ENCODE data around the gene APIP. TPM values are rescaled to one million over a fixed set of nuclear protein-coding genes. Genes with fewer than 3 reads are reported as not detected.

The APIP gene
- polyA plus RNA-seq, 1 donor (not counting 4 experiments of a cell fraction or from before 2014, with no cell fraction given), result 10.9 TPM

- dilution Hi-C loops (cut with MboI; ENCODE audit: extremely low pct_ligation_motif_present, low sequenced_read_pairs), result no loop called here
- Histone ChIP-seq H3K4me3 (ENCODE audit: control insufficient read depth in 2 of 3, extremely low read depth in 1 of 3, insufficient read depth in 2 of 3, low read depth in 1 of 3, low read length in 3 of 3) (no peak overlapping the region), H3K4me1 (ENCODE audit: control insufficient read depth, extremely low read depth, insufficient read depth, low read length) (no peaks in the 10 kb centered on the region), H3K9ac (ENCODE audit: control insufficient read depth, extremely low read depth, insufficient read depth, low read length) (no peak overlapping the region), H3K79me2 (ENCODE audit: control insufficient read depth, insufficient read depth, low read length) (no peaks in the 10 kb centered on the region), H3K27ac (ENCODE audit: control insufficient read depth, insufficient read depth, low read length) (no peak overlapping the region), H3K27me3 (ENCODE audit: control insufficient read depth, extremely low read depth, insufficient read depth, low read length) (no peaks in the 10 kb centered on the region), H4K20me1 (ENCODE audit: control insufficient read depth, extremely low read depth, insufficient read depth, low read length) (no peaks in the 10 kb centered on the region), H3K36me3 (ENCODE audit: control insufficient read depth in 2 of 2, extremely low read depth in 1 of 2, insufficient read depth in 2 of 2, low read length in 2 of 2) (no peaks in the 10 kb centered on the region), H3K4me2 (ENCODE audit: control insufficient read depth, extremely low read depth, insufficient read depth, low read depth, low read length) (no peak overlapping the region), H2AFZ (ENCODE audit: control insufficient read depth, low read length) (no peak overlapping the region), H3K9me3 (ENCODE audit: control insufficient read depth, low read depth, low read length) (no peaks in the 10 kb centered on the region), H3K9me1 (ENCODE audit: control insufficient read depth, extremely low read depth, insufficient read depth, low read length) (no peaks in the 10 kb centered on the region)
- DNase-seq (ENCODE audit: low read depth, low spot score) (no peak), FAIRE-seq (no peak)
- no peak for TF ChIP-seq CTCF (optimal IDR thresholded peaks at IDR 0.05 in 1 of 3, IDR thresholded peaks at IDR 0.05 in 1 of 3, conservative IDR thresholded peaks at IDR 0.05 in 1 of 3; ENCODE audit: extremely low read depth in 1 of 3, insufficient read depth in 2 of 3, low read length in 3 of 3)
Measured at GRCh38 chr11:34881900-34882299, 34.3 kb downstream of the APIP start.

- Histone ChIP-seq H3K9me1 (ENCODE audit: control insufficient read depth, extremely low read depth, insufficient read depth, low read length) (no peaks in the 10 kb centered on the region), H3K36me3 (ENCODE audit: control insufficient read depth in 2 of 2, extremely low read depth in 1 of 2, insufficient read depth in 2 of 2, low read length in 2 of 2) (no peaks in the 10 kb centered on the region), H3K9ac (ENCODE audit: control insufficient read depth, extremely low read depth, insufficient read depth, low read length) (no peak overlapping the region), H3K27ac (ENCODE audit: control insufficient read depth, insufficient read depth, low read length) (no peak overlapping the region), H3K4me3 (ENCODE audit: control insufficient read depth in 2 of 3, extremely low read depth in 1 of 3, insufficient read depth in 2 of 3, low read depth in 1 of 3, low read length in 3 of 3) (no peak overlapping the region), H4K20me1 (ENCODE audit: control insufficient read depth, extremely low read depth, insufficient read depth, low read length) (no peaks in the 10 kb centered on the region), H3K4me1 (ENCODE audit: control insufficient read depth, extremely low read depth, insufficient read depth, low read length) (no peaks in the 10 kb centered on the region), H3K4me2 (ENCODE audit: control insufficient read depth, extremely low read depth, insufficient read depth, low read depth, low read length) (no peak overlapping the region), H3K27me3 (ENCODE audit: control insufficient read depth, extremely low read depth, insufficient read depth, low read length) (no peaks in the 10 kb centered on the region), H3K79me2 (ENCODE audit: control insufficient read depth, insufficient read depth, low read length) (no peaks in the 10 kb centered on the region), H2AFZ (ENCODE audit: control insufficient read depth, low read length) (no peak overlapping the region), H3K9me3 (ENCODE audit: control insufficient read depth, low read depth, low read length) (no peaks in the 10 kb centered on the region)
- TF ChIP-seq CTCF (optimal IDR thresholded peaks at IDR 0.05 in 1 of 3, IDR thresholded peaks at IDR 0.05 in 1 of 3, conservative IDR thresholded peaks at IDR 0.05 in 1 of 3; ENCODE audit: extremely low read depth in 1 of 3, insufficient read depth in 2 of 3, low read length in 3 of 3) (no peak), EZH2 (IDR thresholded peaks at IDR 0.05; ENCODE audit: low read length) (no peak)
- dilution Hi-C loops (cut with MboI; ENCODE audit: extremely low pct_ligation_motif_present, low sequenced_read_pairs), result no loop called here
- FAIRE-seq (no peak), DNase-seq (ENCODE audit: low read depth, low spot score) (no peak)
Measured at GRCh38 chr11:34877375-34877975, 38.7 kb downstream of the APIP start.
